Erythroblast (primary cell): ENCODE measurements around the gene ARHGEF3.

Experiments
- DNase-seq, 2 experiments: peaks; one replicate each; lab custom pipeline; 2025; lab: John Stamatoyannopoulos, UW
- GATA1 ChIP-seq: IDR thresholded peaks from 2 replicates; pipeline ENCODE4 v1.6.1; 2011; ENCODE audit warnings: low read depth, mild to moderate bottlenecking, control low read depth, low read length, moderate library complexity
- POLR2A ChIP-seq: IDR thresholded peaks from 2 replicates; pipeline ENCODE4 v1.6.1; 2011; ENCODE audit warnings: mild to moderate bottlenecking, low read length

The ARHGEF3 gene

GRCh38 chr3:56780936-56781335, 20.8 kb downstream of the ARHGEF3 start:
- no peak for DNase-seq
- TF ChIP-seq GATA1 (no peak), POLR2A (no peak)

GRCh38 chr3:56778893-56779292, 22.9 kb downstream of the ARHGEF3 start:
- TF ChIP-seq GATA1 (no peak), POLR2A (no peak)
- DNase-seq, result no peak

GRCh38 chr3:56776556-56776950, 25.2 kb downstream of the ARHGEF3 start:
- TF ChIP-seq POLR2A (no peak), GATA1 (no peak)
- DNase-seq, result no peak

GRCh38 chr3:56775838-56776555, 25.8 kb downstream of the ARHGEF3 start:
- no peak for DNase-seq
- TF ChIP-seq POLR2A, result no peak
- TF ChIP-seq GATA1, result no peak

GRCh38 chr3:56775445-56775837, 26.3 kb downstream of the ARHGEF3 start:
- no peak for DNase-seq
- no peak for TF ChIP-seq GATA1

- DNase-seq, result no peak
- TF ChIP-seq POLR2A (no peak), GATA1 (no peak)
Measured at GRCh38 chr3:56773986-56774385, 27.8 kb downstream of the ARHGEF3 start.

GRCh38 chr3:56772952-56773938, 28.5 kb downstream of the ARHGEF3 start:
- TF ChIP-seq POLR2A (no peak), GATA1 (no peak)
- DNase-seq, result no peak

- DNase-seq, result no peak
- TF ChIP-seq POLR2A (no peak), GATA1 (no peak)
Measured at GRCh38 chr3:56771376-56771775, 30.4 kb downstream of the ARHGEF3 start.

GRCh38 chr3:56769116-56769707, 32.5 kb downstream of the ARHGEF3 start:
- DNase-seq, result no peak

GRCh38 chr3:56764904-56765547, 36.7 kb downstream of the ARHGEF3 start:
- TF ChIP-seq GATA1, result no peak
- no peak for TF ChIP-seq POLR2A
- DNase-seq, result no peak

More at GRCh38 chr3:56769116-56769707, 32.5 kb downstream of the ARHGEF3 start:
- TF ChIP-seq POLR2A, result no peak
- no peak for TF ChIP-seq GATA1

- no peak for DNase-seq
- TF ChIP-seq GATA1, result no peak
- no peak for TF ChIP-seq POLR2A
Measured at GRCh38 chr3:56764184-56764583, 37.6 kb downstream of the ARHGEF3 start.

- no peak for DNase-seq
- TF ChIP-seq POLR2A, result no peak
- TF ChIP-seq GATA1, result no peak
Measured at GRCh38 chr3:56763233-56763632, 38.5 kb downstream of the ARHGEF3 start.

GRCh38 chr3:56762718-56763117, 39.0 kb downstream of the ARHGEF3 start:
- no peak for DNase-seq
- TF ChIP-seq POLR2A (no peak), GATA1 (no peak)
